Heart left ventricle (tissue), 13 donors: Measurements from ENCODE around the gene STK35.
A peak's percentile ranks its signal among the peaks of the same experiment; 100 is the strongest.

Experiments used
- POLR2A ChIP-seq, 2 donors: fragments of 450-650 bp; IDR thresholded peaks; one replicate each; pipeline ENCODE4 v1.6.1; 2017; ENCODE audit warnings: antibody characterized with exemption in 2 of 2, mild to moderate bottlenecking in 2 of 2, moderate library complexity in 2 of 2
- TF ChIP-seq, protein P1 (sequence below), 12 donors: fragments of 200-600 bp; sonication (generic) in 4 of 12; IDR thresholded peaks; one replicate each; pipeline versions ENCODE4 v1.5.0 to v1.8.0; 2018 to 2022; ENCODE audit warnings: antibody characterized with exemption in 12 of 12, mild to moderate bottlenecking in 5 of 12
- donor health status: ischemic (EF 13 %, LVEDD 7.1; RV severe dilation, severe dysfunction).
- donor health status: DM: no; HTN: yes; CAD: no.
- donor health status: DM: no; HTN: no; CAD: no.
- donor health status: ischemic (EF 25% LVEDD 6.9; RV normal size, moderate dysfunction).
- donor health status: ischemic (EF 25% LVEDD 5.7; RV mildly dilated, moderate dysfunction).
- donor health status: ischemic (EF 35%, LVEDD 5.7; RV mildly dilated, moderate dysfunction).
- donor health status: nonischemic (EF 11% LVEDD 7.7; RV severe dilation, severe dysfunction).
- donor health status: DM: yes; HTN: yes; CAD: no.
- donor health status: PGD.
- donor health status: ischemic (EF 29% LVEDD 5.4; RV normal size, mild dysfunction).
- donor health status: nonischemic (EF 23%, LVEDD 6.1; RV moderate dilation, normal function).

DNA sequence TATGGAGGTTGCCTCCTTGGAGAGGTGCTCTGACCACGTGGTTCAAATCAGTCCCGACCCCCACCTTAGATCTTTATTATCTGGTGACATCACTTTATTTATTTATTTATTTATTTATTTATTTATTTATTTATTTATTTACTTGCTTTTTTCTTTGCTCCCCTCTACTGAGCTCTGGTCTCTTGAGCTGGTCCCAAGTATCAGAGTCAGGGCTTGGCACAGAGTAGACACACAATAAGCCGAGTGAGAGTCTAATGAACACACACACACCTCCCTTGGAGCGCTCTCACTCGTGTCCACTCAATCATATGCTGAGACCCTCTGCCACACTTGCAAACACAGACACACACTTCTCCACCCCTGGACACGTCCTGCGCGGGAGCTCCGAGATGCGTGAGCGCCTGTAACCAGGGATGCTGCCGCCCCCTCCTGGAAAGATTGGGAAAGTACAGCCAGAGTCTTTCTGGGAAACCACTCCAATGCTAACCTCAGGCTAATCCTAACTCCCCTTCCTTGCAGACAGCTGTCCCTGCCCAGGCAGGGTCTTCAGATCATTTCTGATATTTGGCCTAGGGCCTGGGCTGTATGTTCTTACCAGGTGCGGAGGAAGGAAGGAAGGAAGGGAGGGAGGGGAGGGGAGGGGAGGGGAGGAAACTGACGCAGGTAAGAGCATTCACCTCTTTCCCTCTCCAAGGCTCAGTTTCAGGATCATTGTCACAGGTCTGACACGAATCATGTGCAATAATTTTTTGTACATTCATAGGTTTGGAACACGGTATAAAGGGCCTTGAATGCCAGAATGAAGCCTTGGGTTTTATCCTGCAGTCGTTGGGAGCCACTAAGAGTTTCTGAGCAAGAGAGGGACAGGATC is 70.9 kb downstream of the STK35 start:
- TF ChIP-seq, protein P1, sequence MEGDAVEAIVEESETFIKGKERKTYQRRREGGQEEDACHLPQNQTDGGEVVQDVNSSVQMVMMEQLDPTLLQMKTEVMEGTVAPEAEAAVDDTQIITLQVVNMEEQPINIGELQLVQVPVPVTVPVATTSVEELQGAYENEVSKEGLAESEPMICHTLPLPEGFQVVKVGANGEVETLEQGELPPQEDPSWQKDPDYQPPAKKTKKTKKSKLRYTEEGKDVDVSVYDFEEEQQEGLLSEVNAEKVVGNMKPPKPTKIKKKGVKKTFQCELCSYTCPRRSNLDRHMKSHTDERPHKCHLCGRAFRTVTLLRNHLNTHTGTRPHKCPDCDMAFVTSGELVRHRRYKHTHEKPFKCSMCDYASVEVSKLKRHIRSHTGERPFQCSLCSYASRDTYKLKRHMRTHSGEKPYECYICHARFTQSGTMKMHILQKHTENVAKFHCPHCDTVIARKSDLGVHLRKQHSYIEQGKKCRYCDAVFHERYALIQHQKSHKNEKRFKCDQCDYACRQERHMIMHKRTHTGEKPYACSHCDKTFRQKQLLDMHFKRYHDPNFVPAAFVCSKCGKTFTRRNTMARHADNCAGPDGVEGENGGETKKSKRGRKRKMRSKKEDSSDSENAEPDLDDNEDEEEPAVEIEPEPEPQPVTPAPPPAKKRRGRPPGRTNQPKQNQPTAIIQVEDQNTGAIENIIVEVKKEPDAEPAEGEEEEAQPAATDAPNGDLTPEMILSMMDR (IDR thresholded peaks at IDR 0.05), result peak; percentile 78 to 96 (median 90)
- no peak for TF ChIP-seq POLR2A (IDR thresholded peaks at IDR 0.05)
